ENCODE measurements around the gene IRF6. TPM values are rescaled to one million over a fixed set of nuclear protein-coding genes. Genes with fewer than 3 reads are reported as not detected.

IRF6 gene
- total and polyA plus RNA-seq, 2 donors (not counting 1 experiment from before 2014, with no cell fraction given), result 0.66 to 1.00 TPM

- no peak for TF ChIP-seq EZH2 (IDR thresholded peaks at IDR 0.05; ENCODE audit: low read length, missing control alignments)
- TF ChIP-seq CTCF (conservative IDR thresholded peaks at IDR 0.05 in 1 of 2, IDR thresholded peaks at IDR 0.05 in 1 of 2; ENCODE audit: low read depth in 1 of 2, low read length in 2 of 2), result no peak
- Histone ChIP-seq H3K9me3 (ENCODE audit: control insufficient read depth, insufficient read depth, low read depth, low read length) (no peaks in the 10 kb centered on the region), H3K27me3 (ENCODE audit: control insufficient read depth, insufficient read depth, low read length) (no peaks in the 10 kb centered on the region), H2AFZ (ENCODE audit: low read length) (no peak overlapping the region), H3K27ac (ENCODE audit: insufficient read depth, low read length) (no peak overlapping the region), H4K20me1 (ENCODE audit: control insufficient read depth, extremely low read depth, insufficient read depth, low read length) (no peaks in the 10 kb centered on the region), H3K4me2 (ENCODE audit: extremely low read depth, insufficient read depth, low read length) (no peak overlapping the region), H3K36me3 (ENCODE audit: control insufficient read depth, insufficient read depth, low read length) (no peaks in the 10 kb centered on the region), H3K79me2 (ENCODE audit: control insufficient read depth, insufficient read depth, low read length) (no peaks in the 10 kb centered on the region), H3K4me1 (ENCODE audit: control insufficient read depth, extremely low read depth, insufficient read depth, low read length) (no peaks in the 10 kb centered on the region), H3K4me3 (replicated peaks in 1 of 4; ENCODE audit: control extremely low read depth in 1 of 4, insufficient read depth in 1 of 4, low read depth in 3 of 4, low read length in 4 of 4) (no peak overlapping the region), H3K9ac (ENCODE audit: insufficient read depth, low read length) (no peak overlapping the region)
- DNase-seq (ENCODE audit: low read depth in 2 of 2), result no peak
Observed at GRCh38 chr1:209778102-209778501, 27.8 kb downstream of the IRF6 start.

GRCh38 chr1:209777587-209777986, 28.4 kb downstream of the IRF6 start:
- Histone ChIP-seq H3K4me2 (ENCODE audit: extremely low read depth, insufficient read depth, low read length) (no peak overlapping the region), H3K9ac (ENCODE audit: insufficient read depth, low read length) (no peak overlapping the region), H3K4me1 (ENCODE audit: control insufficient read depth, extremely low read depth, insufficient read depth, low read length) (no peaks in the 10 kb centered on the region), H3K79me2 (ENCODE audit: control insufficient read depth, insufficient read depth, low read length) (no peaks in the 10 kb centered on the region), H3K9me3 (ENCODE audit: control insufficient read depth, insufficient read depth, low read depth, low read length) (no peaks in the 10 kb centered on the region), H2AFZ (ENCODE audit: low read length) (no peak overlapping the region), H3K4me3 (replicated peaks in 1 of 4; ENCODE audit: control extremely low read depth in 1 of 4, insufficient read depth in 1 of 4, low read depth in 3 of 4, low read length in 4 of 4) (no peak overlapping the region), H3K27ac (ENCODE audit: insufficient read depth, low read length) (no peak overlapping the region), H3K27me3 (ENCODE audit: control insufficient read depth, insufficient read depth, low read length) (no peaks in the 10 kb centered on the region), H3K36me3 (ENCODE audit: control insufficient read depth, insufficient read depth, low read length) (no peaks in the 10 kb centered on the region), H4K20me1 (ENCODE audit: control insufficient read depth, extremely low read depth, insufficient read depth, low read length) (no peaks in the 10 kb centered on the region)
- TF ChIP-seq EZH2 (IDR thresholded peaks at IDR 0.05; ENCODE audit: low read length, missing control alignments) (no peak), CTCF (conservative IDR thresholded peaks at IDR 0.05 in 1 of 2, IDR thresholded peaks at IDR 0.05 in 1 of 2; ENCODE audit: low read depth in 1 of 2, low read length in 2 of 2) (no peak)
- DNase-seq (ENCODE audit: low read depth in 2 of 2), result no peak

GRCh38 chr1:209775678-209776077, 30.3 kb downstream of the IRF6 start:
- Histone ChIP-seq H3K4me3 (replicated peaks in 1 of 4; ENCODE audit: control extremely low read depth in 1 of 4, insufficient read depth in 1 of 4, low read depth in 3 of 4, low read length in 4 of 4) (no peak overlapping the region), H3K36me3 (ENCODE audit: control insufficient read depth, insufficient read depth, low read length) (no peaks in the 10 kb centered on the region), H3K27ac (ENCODE audit: insufficient read depth, low read length) (no peak overlapping the region), H3K4me1 (ENCODE audit: control insufficient read depth, extremely low read depth, insufficient read depth, low read length) (no peaks in the 10 kb centered on the region), H2AFZ (ENCODE audit: low read length) (no peak overlapping the region), H3K27me3 (ENCODE audit: control insufficient read depth, insufficient read depth, low read length) (no peaks in the 10 kb centered on the region), H3K79me2 (ENCODE audit: control insufficient read depth, insufficient read depth, low read length) (no peaks in the 10 kb centered on the region), H3K9me3 (ENCODE audit: control insufficient read depth, insufficient read depth, low read depth, low read length) (no peaks in the 10 kb centered on the region), H3K4me2 (ENCODE audit: extremely low read depth, insufficient read depth, low read length) (no peak overlapping the region), H4K20me1 (ENCODE audit: control insufficient read depth, extremely low read depth, insufficient read depth, low read length) (no peaks in the 10 kb centered on the region), H3K9ac (ENCODE audit: insufficient read depth, low read length) (no peak overlapping the region)
- no peak for DNase-seq (ENCODE audit: low read depth in 2 of 2)
- TF ChIP-seq EZH2 (IDR thresholded peaks at IDR 0.05; ENCODE audit: low read length, missing control alignments) (no peak), CTCF (conservative IDR thresholded peaks at IDR 0.05 in 1 of 2, IDR thresholded peaks at IDR 0.05 in 1 of 2; ENCODE audit: low read depth in 1 of 2, low read length in 2 of 2) (no peak)

Measured in fibroblast of lung (primary cell).